SJSA1 (cell line): ENCODE data around the gene CCDC141. TPM values are rescaled to one million over a fixed set of nuclear protein-coding genes. Genes with fewer than 3 reads are reported as not detected.
"Not testable (repeated sequence)": the region's sequence is repeated elsewhere in the genome, so short reads cannot be mapped to it uniquely, and the experiment has no call there.

Experiments
- DNase-seq, 2 experiments: peaks; one replicate each; pipeline ENCODE4 v3.0.0-alpha.2; 2015 to 2020; ENCODE audit warnings: low spot score in 2 of 2, low read depth in 1 of 2
- H3K27ac ChIP-seq: fragments of 250-450 bp; sonication (Bioruptor Pico); 2 replicates; pipeline ENCODE4 v1.5.1; 2020; ENCODE audit warnings: mild to moderate bottlenecking, moderate library complexity
- H3K27me3 ChIP-seq: fragments of 250-450 bp; sonication (Bioruptor Pico); replicated peaks from 2 replicates; pipeline ENCODE4 v1.5.1; 2020; ENCODE audit warnings: mild to moderate bottlenecking, moderate library complexity
- H3K36me3 ChIP-seq: fragments of 250-450 bp; sonication (Bioruptor Pico); 2 replicates; pipeline ENCODE4 v1.5.1; 2020; ENCODE audit warnings: mild to moderate bottlenecking
- H3K4me1 ChIP-seq: fragments of 250-450 bp; sonication (Bioruptor Pico); replicated peaks from 2 replicates; pipeline ENCODE4 v1.6.1; 2021; ENCODE audit warnings: mild to moderate bottlenecking
- H3K4me3 ChIP-seq: fragments of 250-450 bp; sonication (Bioruptor Pico); 2 replicates; pipeline ENCODE4 v1.5.1; 2020; ENCODE audit warnings: mild to moderate bottlenecking
- H3K9me3 ChIP-seq: fragments of 250-450 bp; sonication (Bioruptor Pico); replicated peaks from 2 replicates; pipeline ENCODE4 v1.5.1; 2020; ENCODE audit warnings: mild to moderate bottlenecking
- total RNA-seq: library from RNA; depleted of rRNA; stranded (reverse); fragments of >200 nt; shearing (Covaris generic); gene quantifications from 2 replicates; pipeline ENCODE4 v1.2.3, GENCODE V29; 2014

CCDC141 gene
- total RNA-seq, 1 experiment from 2014 or later: not detected

GRCh38 chr2:179057737-179058136, 7.8 kb upstream of the CCDC141 start:
- H3K9me3 ChIP-seq: no peaks in the 10 kb centered on the region
- DNase-seq: no peak
- peaks cover 7% of the 10 kb centered on the region for H3K4me1 ChIP-seq
- no peaks in the 10 kb centered on the region for H3K27me3 ChIP-seq
- no peak overlapping the region for H3K27ac ChIP-seq
- H3K36me3 ChIP-seq: no peaks in the 10 kb centered on the region
- no peak overlapping the region for H3K4me3 ChIP-seq

GRCh38 chr2:179053568-179053967, 3.6 kb upstream of the CCDC141 start:
- not testable (repeated sequence) for H3K4me3 ChIP-seq, H3K4me1 ChIP-seq, H3K27ac ChIP-seq, H3K9me3 ChIP-seq, DNase-seq, H3K27me3 ChIP-seq, H3K36me3 ChIP-seq

GRCh38 chr2:179051250-179051649, 1.3 kb upstream of the CCDC141 start:
- Histone ChIP-seq H3K36me3 (no peaks in the 10 kb centered on the region), H3K4me1 (no peaks in the 10 kb centered on the region), H3K9me3 (no peaks in the 10 kb centered on the region), H3K4me3 (no peak overlapping the region), H3K27me3 (no peaks in the 10 kb centered on the region), H3K27ac (no peak overlapping the region)
- no peak for DNase-seq

GRCh38 chr2:179050755-179051154, 818 bp upstream of the CCDC141 start:
- Histone ChIP-seq H3K4me3 (no peak overlapping the region), H3K27ac (no peak overlapping the region), H3K36me3 (no peaks in the 10 kb centered on the region), H3K27me3 (no peaks in the 10 kb centered on the region), H3K4me1 (no peaks in the 10 kb centered on the region), H3K9me3 (no peaks in the 10 kb centered on the region)
- DNase-seq: no peak

- Histone ChIP-seq H3K27ac (no peak overlapping the region), H3K4me3 (no peak overlapping the region), H3K27me3 (no peaks in the 10 kb centered on the region), H3K36me3 (no peaks in the 10 kb centered on the region), H3K9me3 (no peaks in the 10 kb centered on the region), H3K4me1 (no peaks in the 10 kb centered on the region)
- no peak for DNase-seq
Observed at GRCh38 chr2:179049203-179049545, 763 bp downstream of the CCDC141 start.

GRCh38 chr2:179048099-179048498, 1.8 kb downstream of the CCDC141 start:
- no peak overlapping the region for H3K27ac ChIP-seq
- DNase-seq: no peak
- no peak overlapping the region for H3K4me3 ChIP-seq
- no peaks in the 10 kb centered on the region for H3K36me3 ChIP-seq
- H3K9me3 ChIP-seq: no peaks in the 10 kb centered on the region
- H3K4me1 ChIP-seq: no peaks in the 10 kb centered on the region
- no peaks in the 10 kb centered on the region for H3K27me3 ChIP-seq

GRCh38 chr2:179045602-179046001, 4.3 kb downstream of the CCDC141 start:
- not testable (repeated sequence) for DNase-seq, H3K36me3 ChIP-seq, H3K4me1 ChIP-seq, H3K27ac ChIP-seq, H3K27me3 ChIP-seq, H3K4me3 ChIP-seq, H3K9me3 ChIP-seq

GRCh38 chr2:179044500-179044899, 5.4 kb downstream of the CCDC141 start:
- Histone ChIP-seq H3K27me3 (no peaks in the 10 kb centered on the region), H3K9me3 (no peaks in the 10 kb centered on the region), H3K27ac (no peak overlapping the region), H3K36me3 (no peaks in the 10 kb centered on the region), H3K4me1 (no peaks in the 10 kb centered on the region), H3K4me3 (no peak overlapping the region)
- DNase-seq: no peak

- Histone ChIP-seq H3K9me3 (no peaks in the 10 kb centered on the region), H3K4me1 (no peaks in the 10 kb centered on the region), H3K27me3 (no peaks in the 10 kb centered on the region), H3K36me3 (no peaks in the 10 kb centered on the region), H3K4me3 (no peak overlapping the region), H3K27ac (no peak overlapping the region)
- no peak for DNase-seq
Observed at GRCh38 chr2:179037807-179038206, 12.1 kb downstream of the CCDC141 start.

- H3K4me1 ChIP-seq: no peaks in the 10 kb centered on the region
- no peak overlapping the region for H3K4me3 ChIP-seq
- no peak overlapping the region for H3K27ac ChIP-seq
- no peaks in the 10 kb centered on the region for H3K36me3 ChIP-seq
- DNase-seq: no peak
- H3K9me3 ChIP-seq: no peaks in the 10 kb centered on the region
- no peaks in the 10 kb centered on the region for H3K27me3 ChIP-seq
Observed at GRCh38 chr2:179036353-179036905, 13.5 kb downstream of the CCDC141 start.

GRCh38 chr2:179031731-179032408, 18.1 kb downstream of the CCDC141 start:
- Histone ChIP-seq H3K36me3 (no peaks in the 10 kb centered on the region), H3K27ac (no peak overlapping the region), H3K4me3 (no peak overlapping the region), H3K27me3 (no peaks in the 10 kb centered on the region), H3K4me1 (no peaks in the 10 kb centered on the region), H3K9me3 (no peaks in the 10 kb centered on the region)
- no peak for DNase-seq

- DNase-seq: no peak
- no peaks in the 10 kb centered on the region for H3K36me3 ChIP-seq
- no peak overlapping the region for H3K27ac ChIP-seq
- no peaks in the 10 kb centered on the region for H3K9me3 ChIP-seq
- no peaks in the 10 kb centered on the region for H3K27me3 ChIP-seq
- no peak overlapping the region for H3K4me3 ChIP-seq
- no peaks in the 10 kb centered on the region; the same call in 1 of the 2 replicates for H3K4me1 ChIP-seq
Observed at GRCh38 chr2:179024445-179024844, 25.5 kb downstream of the CCDC141 start.

- no peaks in the 10 kb centered on the region for H3K36me3 ChIP-seq
- no peak for DNase-seq
- H3K27me3 ChIP-seq: no peaks in the 10 kb centered on the region
- H3K27ac ChIP-seq: no peak overlapping the region
- H3K9me3 ChIP-seq: no peaks in the 10 kb centered on the region
- no peaks in the 10 kb centered on the region; the same call in 1 of the 2 replicates for H3K4me1 ChIP-seq
- H3K4me3 ChIP-seq: no peak overlapping the region
Observed at GRCh38 chr2:179022685-179023084, 27.3 kb downstream of the CCDC141 start.

GRCh38 chr2:179021258-179021657, 28.7 kb downstream of the CCDC141 start:
- DNase-seq: no peak
- no peaks in the 10 kb centered on the region; the same call in 1 of the 2 replicates for H3K4me1 ChIP-seq
- H3K36me3 ChIP-seq: no peaks in the 10 kb centered on the region
- H3K9me3 ChIP-seq: no peaks in the 10 kb centered on the region
- H3K27me3 ChIP-seq: no peaks in the 10 kb centered on the region
- H3K4me3 ChIP-seq: no peak overlapping the region
- H3K27ac ChIP-seq: no peak overlapping the region
